Vagina (tissue), 2 donors: ENCODE data around the gene DTD2. TPM values are rescaled to one million over a fixed set of nuclear protein-coding genes. Genes with fewer than 3 reads are reported as not detected.

Source experiments
- DNase-seq, 2 donors: peaks; one replicate each; pipeline ENCODE4 v3.0.0-alpha.2; 2017; ENCODE audit errors: extremely low spot score in 2 of 2
- H3K27ac ChIP-seq: fragments of 200-600 bp; sonication (generic); one replicate; pipeline ENCODE4 v1.5.1; 2019
- H3K27me3 ChIP-seq: fragments of 200-600 bp; sonication (generic); one replicate; pipeline ENCODE4 v1.5.1; 2019
- H3K36me3 ChIP-seq, 2 donors: fragments of 200-600 bp; sonication (generic); one replicate each; pipeline ENCODE4 v1.5.1; 2017 to 2019
- H3K4me1 ChIP-seq: fragments of 200-600 bp; sonication (generic); one replicate; pipeline ENCODE4 v1.5.1; 2019
- H3K4me3 ChIP-seq, 2 donors: fragments of 200-600 bp; sonication (generic); 1 replicate in 1 of 2; 2 replicates in 1 of 2; pipeline ENCODE4 v1.5.1; 2016 to 2019
- H3K9me3 ChIP-seq: fragments of 200-600 bp; sonication (generic); one replicate; pipeline ENCODE4 v1.5.1; 2019
- POLR2A ChIP-seq, 2 donors: fragments of 450-650 bp; IDR thresholded peaks; one replicate each; pipeline ENCODE4 v1.6.1; 2017; ENCODE audit warnings: antibody characterized with exemption in 2 of 2, mild to moderate bottlenecking in 2 of 2, moderate library complexity in 2 of 2
- POLR2AphosphoS5 ChIP-seq, 2 donors: sonication (generic); formaldehyde crosslinking; IDR thresholded peaks; one replicate each; pipeline ENCODE4 v1.9.0; 2017; ENCODE audit warnings: antibody characterized with exemption in 2 of 2, mild to moderate bottlenecking in 2 of 2, low read depth in 1 of 2; ENCODE audit not compliant: insufficient read depth in 1 of 2
- intact Hi-C: fragments of 100-400 bp; cut with DNase I; formaldehyde crosslinking; loops from one replicate; pipeline ENCODE4 v1.15.1; 2023
- total RNA-seq: library from RNA; depleted of rRNA; stranded (reverse); fragments of >200 nt; gene quantifications from one replicate; pipeline ENCODE4 v1.2.3, GENCODE V29; 2016
- TF ChIP-seq, protein P1 (sequence below), 3 experiments: fragments of 450-650 bp in 2 of 3; fragments of 200-600 bp in 1 of 3; sonication (generic) in 1 of 3; IDR thresholded peaks; one replicate each; pipeline ENCODE4 v1.5.1; 2017 to 2019; ENCODE audit warnings: antibody characterized with exemption in 3 of 3, mild to moderate bottlenecking in 2 of 3, moderate library complexity in 2 of 3

The DTD2 gene
- total RNA-seq, 1 donor from 2014 or later, result 31.7 TPM

DNA sequence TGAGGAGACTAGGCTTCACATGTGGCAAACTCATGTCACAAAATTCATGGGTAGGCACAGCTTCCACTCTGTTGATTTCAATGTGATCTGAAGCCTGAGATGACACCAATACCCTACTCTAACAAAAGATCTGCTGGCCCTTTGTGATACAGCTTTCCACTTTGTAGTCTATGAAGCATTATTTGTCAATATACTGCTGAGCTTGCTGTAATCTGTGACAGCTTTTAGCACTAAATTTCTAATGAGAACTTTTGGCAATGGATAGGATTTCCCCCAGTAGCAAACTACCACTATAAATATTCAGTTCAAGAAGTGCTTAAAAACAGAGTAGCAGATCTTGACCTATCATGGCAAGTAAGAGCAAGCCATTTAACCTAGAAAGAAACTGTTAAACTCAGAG is 31.4 kb downstream of the DTD2 start:
- TF ChIP-seq, protein P1, sequence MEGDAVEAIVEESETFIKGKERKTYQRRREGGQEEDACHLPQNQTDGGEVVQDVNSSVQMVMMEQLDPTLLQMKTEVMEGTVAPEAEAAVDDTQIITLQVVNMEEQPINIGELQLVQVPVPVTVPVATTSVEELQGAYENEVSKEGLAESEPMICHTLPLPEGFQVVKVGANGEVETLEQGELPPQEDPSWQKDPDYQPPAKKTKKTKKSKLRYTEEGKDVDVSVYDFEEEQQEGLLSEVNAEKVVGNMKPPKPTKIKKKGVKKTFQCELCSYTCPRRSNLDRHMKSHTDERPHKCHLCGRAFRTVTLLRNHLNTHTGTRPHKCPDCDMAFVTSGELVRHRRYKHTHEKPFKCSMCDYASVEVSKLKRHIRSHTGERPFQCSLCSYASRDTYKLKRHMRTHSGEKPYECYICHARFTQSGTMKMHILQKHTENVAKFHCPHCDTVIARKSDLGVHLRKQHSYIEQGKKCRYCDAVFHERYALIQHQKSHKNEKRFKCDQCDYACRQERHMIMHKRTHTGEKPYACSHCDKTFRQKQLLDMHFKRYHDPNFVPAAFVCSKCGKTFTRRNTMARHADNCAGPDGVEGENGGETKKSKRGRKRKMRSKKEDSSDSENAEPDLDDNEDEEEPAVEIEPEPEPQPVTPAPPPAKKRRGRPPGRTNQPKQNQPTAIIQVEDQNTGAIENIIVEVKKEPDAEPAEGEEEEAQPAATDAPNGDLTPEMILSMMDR (IDR thresholded peaks at IDR 0.05), result no peak
- TF ChIP-seq POLR2A (IDR thresholded peaks at IDR 0.05) (no peak), POLR2AphosphoS5 (IDR thresholded peaks at IDR 0.05; ENCODE audit: insufficient read depth in 1 of 2, low read depth in 1 of 2) (no peak)
- DNase-seq, result no peak
- peaks cover under 1% of the 10 kb centered on the region for H3K4me1 ChIP-seq
- no peaks in the 10 kb centered on the region for H3K9me3 ChIP-seq
- no peak overlapping the region for H3K4me3 ChIP-seq
- no peak overlapping the region for H3K27ac ChIP-seq
- intact Hi-C loops, result no loop called here
- H3K27me3 ChIP-seq, result no peaks in the 10 kb centered on the region
- H3K36me3 ChIP-seq, result no peaks in the 10 kb centered on the region

- H3K4me3 ChIP-seq, result peak overlapping the region in 1 of 2 donors; percentile 82
- peaks cover 24% of the 10 kb centered on the region for H3K4me1 ChIP-seq
- intact Hi-C loops, result no loop called here
- no peak for DNase-seq
- no peaks in the 10 kb centered on the region for H3K36me3 ChIP-seq
- no peaks in the 10 kb centered on the region for H3K9me3 ChIP-seq
- TF ChIP-seq, protein P1 (IDR thresholded peaks at IDR 0.05), result no peak
- H3K27ac ChIP-seq, result peak overlapping the region; percentile 82
- H3K27me3 ChIP-seq, result no peaks in the 10 kb centered on the region
These were observed 36.1 kb downstream of the DTD2 start for GRCh38 chr14:31421200-31421599.

- TF ChIP-seq POLR2AphosphoS5 (IDR thresholded peaks at IDR 0.05; ENCODE audit: insufficient read depth in 1 of 2, low read depth in 1 of 2), result peak in 1 of 2 donors; percentile 97
- TF ChIP-seq, protein P1 (IDR thresholded peaks at IDR 0.05), result peak in 1 of 3 experiments; percentile 35
- peak in 1 of 2 donors; percentile 97 for TF ChIP-seq POLR2A (IDR thresholded peaks at IDR 0.05)
- Histone ChIP-seq H3K9me3 (no peaks in the 10 kb centered on the region), H3K4me3 (peak within 1 kb of the TSS; percentile 78 to 82), H3K27ac (peak within 1 kb of the TSS; percentile 82), H3K36me3 (no peaks in the 10 kb centered on the region), H3K27me3 (no peaks in the 10 kb centered on the region), H3K4me1 (peaks cover 24% of the 10 kb centered on the region)
- DNase-seq, result peak in 1 of 2 donors; percentile 93
- intact Hi-C loops, result no loop called here
These were observed 36.8 kb downstream of the DTD2 start, which contains the start of gene HEATR5A for GRCh38 chr14:31420319-31421111. Gene HEATR5A (minus strand): TSS chr14:31420550. CDS start chr14:31402975, 17,575 bp downstream.

DNA sequence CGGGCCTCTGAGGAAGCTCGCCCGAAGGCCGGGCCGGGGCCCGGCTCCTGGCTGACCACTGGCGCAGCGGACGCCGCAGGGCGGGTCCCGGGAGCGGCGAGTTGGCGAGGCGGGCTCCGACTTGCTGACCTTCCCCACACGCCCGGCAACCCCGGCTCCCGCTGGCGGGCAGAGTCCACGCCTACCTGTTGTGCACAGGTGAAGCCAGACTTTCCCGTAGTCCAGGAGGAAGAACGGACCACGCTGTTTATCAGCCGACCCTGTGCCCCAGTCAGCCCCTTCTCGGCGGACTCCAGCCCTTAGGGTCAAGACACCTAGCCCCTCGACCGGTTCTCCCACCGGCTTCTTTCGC is 37.4 kb downstream of the DTD2 start:
- H3K4me1 ChIP-seq, result peaks cover 28% of the 10 kb centered on the region
- H3K36me3 ChIP-seq, result no peaks in the 10 kb centered on the region
- peak overlapping the region; percentile 82 for H3K27ac ChIP-seq
- H3K9me3 ChIP-seq, result no peaks in the 10 kb centered on the region
- no peaks in the 10 kb centered on the region for H3K27me3 ChIP-seq
- peak overlapping the region; percentile 78 to 82 for H3K4me3 ChIP-seq
- TF ChIP-seq, protein P1 (IDR thresholded peaks at IDR 0.05), result no peak
- no peak for TF ChIP-seq POLR2AphosphoS5 (IDR thresholded peaks at IDR 0.05; ENCODE audit: insufficient read depth in 1 of 2, low read depth in 1 of 2)
- no peak for TF ChIP-seq POLR2A (IDR thresholded peaks at IDR 0.05)
- intact Hi-C loops, result no loop called here
- DNase-seq, result peak in 1 of 2 donors; percentile 88
